ENCODE results near the gene ACSBG1.

The ACSBG1 gene

GRCh38 chr15:78192826-78193594 is 41.4 kb downstream of the ACSBG1 start:
- ChIA-PET POLR2A (no interaction called here), CTCF (interaction anchor here (1.0 to 1.3 kb wide), 4 partner anchors 15 to 85 kb away, joined by 3 to 4 read pairs (median 3); no protein-coding TSS in a partner anchor)
- TF ChIP-seq, protein P1, sequence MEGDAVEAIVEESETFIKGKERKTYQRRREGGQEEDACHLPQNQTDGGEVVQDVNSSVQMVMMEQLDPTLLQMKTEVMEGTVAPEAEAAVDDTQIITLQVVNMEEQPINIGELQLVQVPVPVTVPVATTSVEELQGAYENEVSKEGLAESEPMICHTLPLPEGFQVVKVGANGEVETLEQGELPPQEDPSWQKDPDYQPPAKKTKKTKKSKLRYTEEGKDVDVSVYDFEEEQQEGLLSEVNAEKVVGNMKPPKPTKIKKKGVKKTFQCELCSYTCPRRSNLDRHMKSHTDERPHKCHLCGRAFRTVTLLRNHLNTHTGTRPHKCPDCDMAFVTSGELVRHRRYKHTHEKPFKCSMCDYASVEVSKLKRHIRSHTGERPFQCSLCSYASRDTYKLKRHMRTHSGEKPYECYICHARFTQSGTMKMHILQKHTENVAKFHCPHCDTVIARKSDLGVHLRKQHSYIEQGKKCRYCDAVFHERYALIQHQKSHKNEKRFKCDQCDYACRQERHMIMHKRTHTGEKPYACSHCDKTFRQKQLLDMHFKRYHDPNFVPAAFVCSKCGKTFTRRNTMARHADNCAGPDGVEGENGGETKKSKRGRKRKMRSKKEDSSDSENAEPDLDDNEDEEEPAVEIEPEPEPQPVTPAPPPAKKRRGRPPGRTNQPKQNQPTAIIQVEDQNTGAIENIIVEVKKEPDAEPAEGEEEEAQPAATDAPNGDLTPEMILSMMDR (IDR thresholded peaks at IDR 0.05; ENCODE audit: insufficient read depth, low read length, missing control alignments) = no peak
- no peak for DNase-seq (ENCODE audit: low read depth, low spot score)
- no peak overlapping the region for H3K4me3 ChIP-seq (ENCODE audit: low read depth, low read length)

DNA sequence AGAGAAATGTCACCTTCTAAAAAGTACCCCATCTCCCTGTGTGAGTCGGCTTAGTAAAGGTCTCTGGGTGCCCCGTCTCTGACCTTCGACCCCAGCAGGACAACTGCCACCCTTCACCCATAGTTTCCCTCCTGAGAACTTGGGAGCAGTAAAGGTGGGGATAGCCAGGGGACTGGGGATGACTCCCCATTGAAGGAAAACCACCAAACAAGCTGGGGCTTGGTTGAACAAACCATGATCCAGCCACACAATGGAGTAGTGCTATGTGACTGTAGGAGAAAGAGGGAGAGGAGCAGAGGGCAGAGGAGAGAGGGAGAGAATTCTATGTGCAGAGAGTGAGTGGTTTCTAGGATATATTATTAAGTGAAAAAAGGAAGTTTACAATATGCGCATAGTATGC is 51.5 kb downstream of the ACSBG1 start:
- no peak overlapping the region for H3K4me3 ChIP-seq (ENCODE audit: low read depth, low read length)
- TF ChIP-seq, protein P1 (IDR thresholded peaks at IDR 0.05; ENCODE audit: insufficient read depth, low read length, missing control alignments) = no peak
- POLR2A ChIA-PET = no interaction called here
- no peak for DNase-seq (ENCODE audit: low read depth, low spot score)
- CTCF ChIA-PET = interaction anchor here (1.6 kb wide), 1 partner anchor 58 kb away, joined by 5 read pairs; no protein-coding TSS in a partner anchor

DNA sequence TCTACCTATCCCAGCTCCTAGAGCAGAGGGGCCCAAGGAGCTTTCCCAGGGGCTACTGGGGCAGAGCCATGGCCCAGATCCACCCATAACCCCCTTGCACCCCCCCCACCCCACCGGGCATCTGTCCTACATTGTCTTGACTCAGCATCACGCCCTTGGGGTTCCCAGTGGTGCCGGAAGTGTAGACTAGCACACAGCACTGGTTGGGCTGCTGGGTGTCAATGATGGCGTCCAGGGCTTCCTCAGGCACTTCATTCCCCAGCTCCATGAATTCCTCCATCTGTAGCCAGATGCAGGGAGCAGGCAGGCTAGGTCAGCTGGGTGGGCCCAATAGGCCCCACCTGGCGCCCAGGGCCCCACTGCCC is 52.0 kb downstream of the ACSBG1 start:
- TF ChIP-seq, protein P1 (IDR thresholded peaks at IDR 0.05; ENCODE audit: insufficient read depth, low read length, missing control alignments) = no peak
- ChIA-PET POLR2A (no interaction called here), CTCF (interaction anchor here (1.6 kb wide), 1 partner anchor 58 kb away, joined by 5 read pairs; no protein-coding TSS in a partner anchor)
- no peak overlapping the region for H3K4me3 ChIP-seq (ENCODE audit: low read depth, low read length)
- no peak for DNase-seq (ENCODE audit: low read depth, low spot score)

DNA sequence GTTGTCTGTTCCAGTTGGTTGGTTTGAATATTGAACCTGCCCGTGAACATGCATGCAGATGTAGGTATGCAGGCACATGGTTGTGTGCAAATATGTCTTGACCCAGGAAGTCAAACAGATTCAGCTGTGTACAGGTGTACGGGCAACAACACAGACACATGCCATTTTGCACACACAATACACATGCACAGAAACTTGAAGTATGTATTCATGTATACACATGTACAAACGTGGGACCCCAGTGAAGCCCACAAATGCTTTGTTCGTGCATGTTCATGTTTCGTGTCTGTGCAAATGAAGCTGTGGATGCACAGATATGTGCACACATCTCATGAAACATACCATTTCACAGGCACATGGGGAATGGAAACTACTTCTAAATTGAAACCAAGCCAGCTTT is 54.5 kb downstream of the ACSBG1 start:
- no peak overlapping the region for H3K4me3 ChIP-seq (ENCODE audit: low read depth, low read length)
- TF ChIP-seq, protein P1 (IDR thresholded peaks at IDR 0.05; ENCODE audit: insufficient read depth, low read length, missing control alignments) = no peak
- CTCF ChIA-PET = interaction anchor here (0.8 to 7.7 kb wide), 5 partner anchors 11 to 221 kb away, joined by 3 to 127 read pairs (median 3); no protein-coding TSS in a partner anchor
- DNase-seq (ENCODE audit: low read depth, low spot score) = no peak
- POLR2A ChIA-PET = no interaction called here

- TF ChIP-seq, protein P1 (IDR thresholded peaks at IDR 0.05; ENCODE audit: insufficient read depth, low read length, missing control alignments) = no peak
- POLR2A ChIA-PET = no interaction called here
- CTCF ChIA-PET = interaction anchor here (0.8 to 7.7 kb wide), 8 partner anchors 13 to 221 kb away, joined by 3 to 127 read pairs (median 4); no protein-coding TSS in a partner anchor
- no peak for DNase-seq (ENCODE audit: low read depth, low spot score)
- no peak overlapping the region for H3K4me3 ChIP-seq (ENCODE audit: low read depth, low read length)
Measured at GRCh38 chr15:78179286-78179840, 55.0 kb downstream of the ACSBG1 start.

GRCh38 chr15:78178064-78178463 is 56.3 kb downstream of the ACSBG1 start:
- no peak for DNase-seq (ENCODE audit: low read depth, low spot score)
- ChIA-PET POLR2A (no interaction called here), CTCF (interaction anchor here (0.6 to 7.7 kb wide), 20 partner anchors 10 to 245 kb away, joined by 3 to 127 read pairs (median 4); partner anchors contain the start of gene CIB2)
- H3K4me3 ChIP-seq (ENCODE audit: low read depth, low read length) = no peak overlapping the region
- TF ChIP-seq, protein P1 (IDR thresholded peaks at IDR 0.05; ENCODE audit: insufficient read depth, low read length, missing control alignments) = no peak
